PFSK-1 (cell line): ENCODE measurements around the gene PAPPA2.

Experiments
- FOXP2 ChIP-seq: optimal IDR thresholded peaks from 2 replicates; pipeline ENCODE3; 2011; ENCODE audit warnings: borderline replicate concordance, control low read depth, inconsistent platforms; ENCODE audit not compliant: insufficient read depth; ENCODE audit errors: extremely low read length, extremely low read depth
- POLR2AphosphoS5 ChIP-seq: IDR thresholded peaks from 2 replicates; pipeline ENCODE4 v1.6.1; 2012; ENCODE audit warnings: low read depth, mild to moderate bottlenecking, control low read depth, low read length, moderate library complexity
- REST ChIP-seq, 2 experiments: IDR thresholded peaks; 2 replicates each; pipeline versions ENCODE4 v1.6.1 to v1.8.0; 2011 to 2012; ENCODE audit warnings: low read depth in 2 of 2, low read length in 2 of 2, control low read depth in 1 of 2, inconsistent platforms in 1 of 2, mild to moderate bottlenecking in 1 of 2, moderate library complexity in 1 of 2; ENCODE audit not compliant: insufficient read depth in 1 of 2
- SIN3A ChIP-seq: IDR thresholded peaks from 2 replicates; pipeline ENCODE4 v1.6.1; 2012; ENCODE audit warnings: mild to moderate bottlenecking, low read length, moderate library complexity, borderline replicate concordance; ENCODE audit not compliant: insufficient read depth
- TAF1 ChIP-seq: IDR thresholded peaks from 2 replicates; pipeline ENCODE4 v1.6.1; 2012; ENCODE audit warnings: low read length, control low read depth, borderline replicate concordance; ENCODE audit not compliant: insufficient read depth

Gene PAPPA2

GRCh38 chr1:176815621-176816020 lies 352.6 kb downstream of the PAPPA2 start:
- TF ChIP-seq POLR2AphosphoS5 (no peak), TAF1 (no peak), REST (IDR thresholded peaks at IDR 0.05; ENCODE audit: insufficient read depth in 1 of 2, low read depth in 2 of 2, low read length in 2 of 2) (no peak), SIN3A (no peak), FOXP2 (no peak)

- TF ChIP-seq FOXP2 (no peak), POLR2AphosphoS5 (no peak), TAF1 (no peak), SIN3A (no peak), REST (IDR thresholded peaks at IDR 0.05; ENCODE audit: insufficient read depth in 1 of 2, low read depth in 2 of 2, low read length in 2 of 2) (no peak)
Observed at GRCh38 chr1:176816232-176816631, 353.3 kb downstream of the PAPPA2 start.

GRCh38 chr1:176820391-176821031 lies 357.5 kb downstream of the PAPPA2 start:
- TF ChIP-seq FOXP2 (no peak), POLR2AphosphoS5 (no peak), REST (IDR thresholded peaks at IDR 0.05; ENCODE audit: insufficient read depth in 1 of 2, low read depth in 2 of 2, low read length in 2 of 2) (no peak), SIN3A (no peak), TAF1 (no peak)

GRCh38 chr1:176826265-176826664 lies 363.3 kb downstream of the PAPPA2 start:
- TF ChIP-seq POLR2AphosphoS5 (no peak), FOXP2 (no peak), SIN3A (no peak), TAF1 (no peak), REST (IDR thresholded peaks at IDR 0.05; ENCODE audit: insufficient read depth in 1 of 2, low read depth in 2 of 2, low read length in 2 of 2) (no peak)

- TF ChIP-seq TAF1 (no peak), SIN3A (no peak), REST (IDR thresholded peaks at IDR 0.05; ENCODE audit: insufficient read depth in 1 of 2, low read depth in 2 of 2, low read length in 2 of 2) (no peak), FOXP2 (no peak), POLR2AphosphoS5 (no peak)
Observed at GRCh38 chr1:176829261-176829660, 366.3 kb downstream of the PAPPA2 start.
